OCI-LY7 (cell line): ENCODE results near the gene TTF1. TPM values are rescaled to one million over a fixed set of nuclear protein-coding genes. Genes with fewer than 3 reads are reported as not detected.
A peak's percentile ranks its signal among the peaks of the same experiment; 100 is the strongest.

Source experiments
- BruUV-seq: library from RNA; stranded (reverse); fragments of 400-500 nt; replicated peaks from 2 replicates; lab custom pipeline; 2021; lab: Mats Ljungman, UMichigan
- CTCF ChIA-PET: fragments of 300-600 bp; sonication (Branson Sonifier 250); formaldehyde crosslinking; loops from one replicate; lab custom pipeline; 2022; ENCODE audit warnings: antibody characterized with exemption; ENCODE audit not compliant: unreplicated experiment; lab: Charles Lee
- POLR2A ChIA-PET: fragments of 300-600 bp; sonication (Branson Sonifier 250); formaldehyde crosslinking; loops from one replicate; lab custom pipeline; 2022; ENCODE audit warnings: antibody characterized with exemption; lab: Charles Lee
- DNase-seq: peaks from one replicate; pipeline ENCODE4 v3.0.0-alpha.2; 2015; ENCODE audit warnings: low spot score
- H2AFZ ChIP-seq: fragments of 200-600 bp; sonication (generic), shearing (Covaris generic); 2 replicates; pipeline ENCODE4 v1.6.1; 2014; ENCODE audit warnings: mild to moderate bottlenecking, antibody characterized with exemption, low read length, moderate library complexity
- H3K27ac ChIP-seq: fragments of 200-600 bp; sonication (generic); 2 replicates; pipeline ENCODE4 v1.5.1; 2014; ENCODE audit warnings: mixed run types, low read depth, mild to moderate bottlenecking, moderate library complexity, low read length, inconsistent platforms; ENCODE audit not compliant: poor library complexity, severe bottlenecking
- H3K36me3 ChIP-seq: fragments of 200-600 bp; sonication (generic); 2 replicates; pipeline ENCODE4 v1.6.1; 2014; ENCODE audit warnings: mild to moderate bottlenecking, antibody characterized with exemption, low read length, moderate library complexity, mixed read lengths; ENCODE audit not compliant: insufficient read depth
- H3K4me1 ChIP-seq: fragments of 200-600 bp; sonication (generic); 2 replicates; pipeline ENCODE4 v1.5.1; 2014; ENCODE audit warnings: mild to moderate bottlenecking, low read length; ENCODE audit not compliant: insufficient read depth, poor library complexity, severe bottlenecking
- H3K4me2 ChIP-seq: fragments of 200-600 bp; sonication (generic); 2 replicates; pipeline ENCODE4 v1.6.1; 2014; ENCODE audit warnings: mild to moderate bottlenecking, low read length
- H3K4me3 ChIP-seq: fragments of 200-600 bp; sonication (generic); 2 replicates; pipeline ENCODE4 v1.5.1; 2014; ENCODE audit warnings: mild to moderate bottlenecking, low read depth, low read length; ENCODE audit not compliant: poor library complexity, severe bottlenecking
- H3K79me2 ChIP-seq: fragments of 200-600 bp; sonication (generic); 2 replicates; pipeline ENCODE4 v1.6.1; 2016; ENCODE audit warnings: low read depth, mild to moderate bottlenecking, low read length, moderate library complexity, mixed read lengths; ENCODE audit not compliant: insufficient read depth
- H3K9me2 ChIP-seq: fragments of 200-600 bp; sonication (generic); 2 replicates; pipeline ENCODE4 v1.6.1; 2016; ENCODE audit warnings: mild to moderate bottlenecking, low read length, mixed read lengths; ENCODE audit not compliant: insufficient read depth
- H3K9me3 ChIP-seq: fragments of 200-600 bp; sonication (generic); 2 replicates; pipeline ENCODE4 v1.6.1; 2014; ENCODE audit warnings: mild to moderate bottlenecking, mixed run types, low read length, mixed read lengths
- H4K20me1 ChIP-seq: fragments of 200-600 bp; sonication (generic); 2 replicates; pipeline ENCODE4 v1.6.1; 2014; ENCODE audit warnings: mild to moderate bottlenecking, antibody characterized with exemption, low read length, moderate library complexity, mixed read lengths; ENCODE audit not compliant: insufficient read depth
- EZH2phosphoT487 ChIP-seq: fragments of 200-600 bp; sonication (generic); IDR thresholded peaks from 2 replicates; pipeline ENCODE4 v1.6.1; 2018; ENCODE audit warnings: low read depth, borderline replicate concordance, mild to moderate bottlenecking, mixed run types, antibody characterized with exemption, low read length, moderate library complexity, mixed read lengths
- intact Hi-C: fragments of 100-400 bp; cut with micrococcal nuclease; formaldehyde crosslinking; loops from one replicate; pipeline ENCODE4 v1.10.0; 2022; ENCODE audit not compliant: unreplicated experiment
- total RNA-seq, 2 experiments: library from RNA; depleted of rRNA in 1 of 2; stranded (reverse); fragments of >200 nt in 1 of 2; shearing (Covaris generic) in 1 of 2; gene quantifications; 2 replicates each; pipeline ENCODE4 v1.2.3, GENCODE V29; 2014 to 2022
- TF ChIP-seq, protein P1 (sequence below): fragments of 200-600 bp; sonication (generic); conservative IDR thresholded peaks from 2 replicates; pipeline ENCODE4 v1.5.1; 2014; ENCODE audit warnings: mild to moderate bottlenecking, antibody characterized with exemption, low read length, moderate library complexity, mixed read lengths

TTF1 gene
- total RNA-seq, 2 experiments from 2014 or later, result 17.8 to 21.2 TPM

DNA sequence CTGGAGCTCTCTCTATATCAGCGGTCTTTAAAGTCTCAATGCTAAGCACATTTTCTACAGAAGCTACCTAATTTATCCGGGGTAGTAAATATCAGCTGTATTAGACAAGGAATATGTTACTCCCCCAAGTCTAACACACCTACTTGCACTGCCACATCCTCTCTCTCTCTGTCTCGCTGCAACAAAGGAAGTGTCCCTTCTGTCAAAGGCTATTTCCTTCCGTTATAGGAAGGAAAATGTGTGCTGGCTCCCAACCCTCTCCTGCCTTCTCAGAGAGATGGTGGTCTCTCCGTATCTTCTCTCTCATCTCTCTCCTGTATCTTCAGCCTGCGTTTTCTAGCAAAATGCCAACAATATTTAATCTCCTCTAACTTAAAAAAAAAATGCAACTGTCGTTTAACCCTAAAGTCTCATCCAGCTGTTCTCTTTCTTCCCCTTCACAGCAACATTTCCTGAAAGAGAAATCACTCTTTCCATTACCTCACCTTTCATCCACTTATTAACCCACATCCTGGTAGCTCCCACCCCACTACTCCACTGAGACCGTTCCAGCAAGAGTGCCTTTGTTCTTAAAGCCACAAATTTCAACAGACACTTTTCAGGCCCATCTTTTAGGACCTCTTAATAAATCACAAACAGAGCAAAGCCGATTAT lies 2.3 kb downstream of the TTF1 start:
- Histone ChIP-seq H2AFZ (no peak overlapping the region), H4K20me1 (0 out of 2 replicates have a peak, but pooled peaks cover 16% of the 10 kb centered on the region), H3K79me2 (peaks cover 26% of the 10 kb centered on the region; the same call in 1 of the 2 replicates), H3K9me3 (no peaks in the 10 kb centered on the region), H3K9me2 (no peaks in the 10 kb centered on the region), H3K36me3 (peaks cover 38% of the 10 kb centered on the region), H3K4me3 (peak overlapping the region; percentile 43), H3K4me2 (peak overlapping the region; percentile 64), H3K4me1 (peaks cover 38% of the 10 kb centered on the region), H3K27ac (peak overlapping the region; percentile 7)
- intact Hi-C loops, result loop anchor here (2.0 kb wide), 1 partner anchor 50 kb away; the partner anchor contains the start of gene SETX
- peak; percentile 37 for DNase-seq
- TF ChIP-seq, protein P1, sequence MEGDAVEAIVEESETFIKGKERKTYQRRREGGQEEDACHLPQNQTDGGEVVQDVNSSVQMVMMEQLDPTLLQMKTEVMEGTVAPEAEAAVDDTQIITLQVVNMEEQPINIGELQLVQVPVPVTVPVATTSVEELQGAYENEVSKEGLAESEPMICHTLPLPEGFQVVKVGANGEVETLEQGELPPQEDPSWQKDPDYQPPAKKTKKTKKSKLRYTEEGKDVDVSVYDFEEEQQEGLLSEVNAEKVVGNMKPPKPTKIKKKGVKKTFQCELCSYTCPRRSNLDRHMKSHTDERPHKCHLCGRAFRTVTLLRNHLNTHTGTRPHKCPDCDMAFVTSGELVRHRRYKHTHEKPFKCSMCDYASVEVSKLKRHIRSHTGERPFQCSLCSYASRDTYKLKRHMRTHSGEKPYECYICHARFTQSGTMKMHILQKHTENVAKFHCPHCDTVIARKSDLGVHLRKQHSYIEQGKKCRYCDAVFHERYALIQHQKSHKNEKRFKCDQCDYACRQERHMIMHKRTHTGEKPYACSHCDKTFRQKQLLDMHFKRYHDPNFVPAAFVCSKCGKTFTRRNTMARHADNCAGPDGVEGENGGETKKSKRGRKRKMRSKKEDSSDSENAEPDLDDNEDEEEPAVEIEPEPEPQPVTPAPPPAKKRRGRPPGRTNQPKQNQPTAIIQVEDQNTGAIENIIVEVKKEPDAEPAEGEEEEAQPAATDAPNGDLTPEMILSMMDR, result no peak
- no peak for TF ChIP-seq EZH2phosphoT487
- CTCF ChIA-PET, result no interaction called here
- POLR2A ChIA-PET, result interaction anchor here (0.6 to 1.1 kb wide), 2 partner anchors 21 to 102 kb away, joined by 3 to 6 read pairs; no protein-coding TSS in a partner anchor
- no TSS peak for BruUV-seq

DNA sequence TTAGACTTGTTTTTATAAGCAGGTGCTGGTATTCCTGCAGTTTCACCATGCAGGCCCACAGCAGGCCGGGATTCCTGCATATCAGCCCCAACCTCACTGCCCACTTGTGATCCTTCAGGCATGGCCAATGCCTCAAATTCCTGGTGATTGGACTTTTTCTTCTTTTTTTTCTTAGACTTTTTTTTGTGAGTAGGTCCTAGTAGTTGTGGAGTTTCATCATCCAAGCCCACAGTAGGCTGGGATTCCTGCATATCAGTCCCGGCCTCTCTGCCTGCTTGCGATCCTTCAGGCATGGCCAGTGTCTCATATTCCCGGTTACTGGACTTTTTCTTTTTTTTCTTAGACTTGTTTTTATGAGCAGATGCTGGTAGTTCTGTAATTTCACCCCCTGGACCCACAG lies 4.8 kb downstream of the TTF1 start:
- H4K20me1 ChIP-seq, result 0 out of 2 replicates have a peak, but pooled peaks cover 16% of the 10 kb centered on the region
- CTCF ChIA-PET, result no interaction called here
- BruUV-seq, result no TSS peak
- H3K36me3 ChIP-seq, result peaks cover 62% of the 10 kb centered on the region
- H3K4me2 ChIP-seq, result no peak overlapping the region
- H3K9me2 ChIP-seq, result no peaks in the 10 kb centered on the region
- POLR2A ChIA-PET, result no interaction called here
- intact Hi-C loops, result no loop called here
- H3K9me3 ChIP-seq, result no peaks in the 10 kb centered on the region
- peaks cover 27% of the 10 kb centered on the region for H3K4me1 ChIP-seq
- no peak overlapping the region for H3K27ac ChIP-seq
- DNase-seq, result no peak
- H2AFZ ChIP-seq, result no peak overlapping the region
- H3K79me2 ChIP-seq, result peaks cover 26% of the 10 kb centered on the region; the same call in 1 of the 2 replicates
- H3K4me3 ChIP-seq, result no peak overlapping the region
- TF ChIP-seq, protein P1, result no peak
- no peak for TF ChIP-seq EZH2phosphoT487

DNA sequence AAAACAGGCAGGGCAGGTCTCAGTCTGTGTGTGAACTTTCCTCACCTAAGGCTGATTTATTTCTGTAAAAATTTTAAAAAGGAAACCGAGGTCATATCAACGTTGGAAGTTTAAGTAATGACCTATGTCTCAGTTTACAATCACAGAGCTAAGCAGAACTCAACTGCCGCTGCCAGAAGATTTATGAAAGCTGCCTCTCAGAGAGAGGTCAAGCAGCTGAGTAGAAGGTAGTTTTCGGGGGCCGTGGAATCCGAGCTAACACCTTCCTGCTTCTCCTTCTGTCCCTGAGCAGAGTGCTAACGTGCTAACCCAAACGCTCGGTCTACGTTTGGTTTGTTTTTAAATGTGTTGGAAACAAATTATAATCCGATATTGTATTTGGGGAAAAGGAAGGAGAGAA lies 11.1 kb downstream of the TTF1 start:
- H3K4me1 ChIP-seq, result no peaks in the 10 kb centered on the region
- no peak overlapping the region for H3K4me2 ChIP-seq
- no peaks in the 10 kb centered on the region for H3K79me2 ChIP-seq
- H3K4me3 ChIP-seq, result no peak overlapping the region
- BruUV-seq, result no TSS peak
- no peak for DNase-seq
- intact Hi-C loops, result no loop called here
- no peaks in the 10 kb centered on the region for H3K9me2 ChIP-seq
- H3K27ac ChIP-seq, result no peak overlapping the region
- CTCF ChIA-PET, result no interaction called here
- peaks cover 92% of the 10 kb centered on the region for H3K36me3 ChIP-seq
- POLR2A ChIA-PET, result no interaction called here
- H4K20me1 ChIP-seq, result no peaks in the 10 kb centered on the region
- no peaks in the 10 kb centered on the region for H3K9me3 ChIP-seq
- H2AFZ ChIP-seq, result no peak overlapping the region
- TF ChIP-seq, protein P1, result no peak
- TF ChIP-seq EZH2phosphoT487, result no peak
